SH-SY5Y (cell line): ENCODE results near the gene FAM222A.

Experiments used
- GATA2 ChIP-seq: IDR thresholded peaks from 2 replicates; pipeline ENCODE4 v1.6.1; 2011; ENCODE audit warnings: mild to moderate bottlenecking, low read depth, low read length
- GATA3 ChIP-seq: IDR thresholded peaks from 2 replicates; pipeline ENCODE4 v1.6.1; 2011; ENCODE audit warnings: low read depth, mild to moderate bottlenecking, low read length, moderate library complexity

GRCh38 chr12:109808876-109809646, 95.4 kb downstream of the FAM222A start:
- TF ChIP-seq GATA2: no peak
- TF ChIP-seq GATA3: no peak
